Activated T-cell treated with anti-CD3 and anti-CD28 coated beads, Interleukin-2, amount 50 U/mL, for 72 hours (primary cell): ENCODE measurements around the gene SRCIN1. TPM values are rescaled to one million over a fixed set of nuclear protein-coding genes. Genes with fewer than 3 reads are reported as not detected.

Experiments
- ATAC-seq, 2 donors: fragments of 150-1000 bp; cut with Tn5 transposase; replicated peaks in 1 of 2; 2 replicates each; pipeline ENCODE4 v1.10.0; 2021; ENCODE audit warnings: moderate library complexity in 2 of 2, mild to moderate bottlenecking in 1 of 2
- DNase-seq, 2 donors: peaks; one replicate each; pipeline ENCODE4 v3.0.0; 2021 to 2022; ENCODE audit warnings: mixed read lengths in 1 of 2
- H3K27ac Mint-ChIP-seq: one replicate; pipeline ENCODE4 v1.8.0; 2022; ENCODE audit warnings: mild to moderate bottlenecking, moderate library complexity, mixed read lengths
- H3K27me3 Mint-ChIP-seq: one replicate; pipeline ENCODE4 v1.8.0; 2022; ENCODE audit warnings: low read depth, mixed read lengths
- H3K36me3 Mint-ChIP-seq, 2 donors: one replicate each; pipeline ENCODE4 v1.8.0; 2022; ENCODE audit warnings: mixed read lengths in 2 of 2, mild to moderate bottlenecking in 1 of 2; ENCODE audit not compliant: insufficient read depth in 2 of 2
- H3K4me1 Mint-ChIP-seq: one replicate; pipeline ENCODE4 v1.8.0; 2022; ENCODE audit warnings: low read depth, mixed read lengths
- H3K4me3 Mint-ChIP-seq, 2 donors: one replicate each; pipeline ENCODE4 v1.8.0; 2022; ENCODE audit warnings: mild to moderate bottlenecking in 2 of 2, mixed read lengths in 2 of 2, moderate library complexity in 2 of 2
- H3K9me3 Mint-ChIP-seq, 2 donors: one replicate each; pipeline ENCODE4 v1.8.0; 2022; ENCODE audit warnings: mixed read lengths in 2 of 2
- total RNA-seq, 2 donors: library from RNA; stranded (reverse); gene quantifications; one replicate each; pipeline ENCODE4 v1.2.3, GENCODE V29; 2022

SRCIN1 gene
- total RNA-seq, 2 donors from 2014 or later: 0.72 to 1.8 TPM

DNA sequence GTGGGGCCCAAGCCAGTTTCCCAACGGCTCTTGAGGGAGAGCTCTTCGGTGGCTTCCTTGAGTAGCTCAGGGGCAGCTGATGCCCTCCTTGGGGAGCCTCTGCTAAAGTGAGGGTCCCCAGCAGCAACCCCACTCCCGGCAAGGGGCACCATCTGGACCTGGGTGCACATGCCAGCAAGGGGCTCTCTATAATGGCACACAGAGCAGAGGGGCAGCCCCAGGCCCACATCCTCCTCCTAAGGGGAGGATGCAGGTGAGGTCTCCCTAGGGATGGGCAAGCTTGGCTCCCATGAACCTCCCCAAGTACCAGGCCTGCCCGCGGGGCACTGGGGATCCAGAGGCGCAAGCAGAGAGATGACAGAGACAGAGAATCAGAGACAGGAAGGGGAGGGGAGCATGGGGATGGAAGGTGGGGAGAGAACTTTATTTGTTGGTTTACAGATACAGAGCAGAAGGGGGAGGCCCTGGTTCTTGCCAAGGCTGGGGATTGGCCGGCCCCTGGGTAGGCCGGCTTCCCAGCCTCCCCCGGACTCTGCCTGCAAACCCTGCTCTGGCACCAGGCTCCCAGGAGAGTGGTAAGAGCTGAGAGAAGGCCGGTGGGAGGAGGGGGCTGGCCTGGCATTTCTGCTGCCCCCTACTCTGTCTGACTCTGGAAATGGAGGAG is 61.4 kb downstream of the SRCIN1 start:
- Mint-ChIP-seq H3K4me1 (no peaks in the 10 kb centered on the region), H3K27ac (no peak overlapping the region), H3K36me3 (no peaks in the 10 kb centered on the region), H3K4me3 (no peak overlapping the region), H3K9me3 (no peaks in the 10 kb centered on the region), H3K27me3 (peaks cover 12% of the 10 kb centered on the region)
- DNase-seq (no peak), ATAC-seq (no peak)

- Mint-ChIP-seq H3K27ac (no peak overlapping the region), H3K4me3 (no peak overlapping the region), H3K9me3 (no peaks in the 10 kb centered on the region)
These were observed 62.2 kb downstream of the SRCIN1 start for GRCh38 chr17:38543403-38544174.

GRCh38 chr17:38542286-38542685 is 63.5 kb downstream of the SRCIN1 start:
- Mint-ChIP-seq H3K27me3 (peaks cover 10% of the 10 kb centered on the region), H3K4me1 (no peaks in the 10 kb centered on the region), H3K4me3 (no peak overlapping the region), H3K27ac (no peak overlapping the region), H3K36me3 (no peaks in the 10 kb centered on the region), H3K9me3 (no peaks in the 10 kb centered on the region)
- DNase-seq: no peak
- ATAC-seq: no peak

More at GRCh38 chr17:38543403-38544174, 62.2 kb downstream of the SRCIN1 start:
- no peaks in the 10 kb centered on the region for H3K4me1 Mint-ChIP-seq
- peaks cover 12% of the 10 kb centered on the region for H3K27me3 Mint-ChIP-seq
- H3K36me3 Mint-ChIP-seq: no peaks in the 10 kb centered on the region
- ATAC-seq: no peak
- DNase-seq: no peak

DNA sequence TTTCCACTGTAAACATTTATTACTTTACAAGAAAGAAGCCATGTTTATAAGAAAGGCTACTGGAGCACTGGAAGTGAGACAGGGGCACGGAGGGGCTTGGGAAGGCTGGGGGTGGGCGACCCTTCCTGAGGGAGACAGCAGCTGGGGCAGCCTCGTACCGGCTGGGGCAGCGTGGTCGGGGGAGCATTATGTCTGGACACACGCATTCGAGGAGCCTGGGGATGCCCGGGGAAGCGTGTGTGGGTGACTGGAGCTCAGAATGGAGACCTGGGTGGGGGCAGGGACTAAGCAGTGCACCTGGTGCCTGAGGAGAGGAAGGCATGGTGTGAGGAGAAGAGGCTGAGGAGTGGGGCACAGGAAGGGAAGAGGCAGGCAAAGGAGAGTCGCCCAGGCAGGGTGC is 64.5 kb downstream of the SRCIN1 start:
- no peaks in the 10 kb centered on the region for H3K9me3 Mint-ChIP-seq

GRCh38 chr17:38540514-38541045 is 65.2 kb downstream of the SRCIN1 start:
- H3K27me3 Mint-ChIP-seq: peaks cover 7% of the 10 kb centered on the region
- DNase-seq: no peak
- H3K4me3 Mint-ChIP-seq: no peak overlapping the region
- ATAC-seq: no peak
- no peaks in the 10 kb centered on the region for H3K4me1 Mint-ChIP-seq
- H3K36me3 Mint-ChIP-seq: no peaks in the 10 kb centered on the region
- H3K27ac Mint-ChIP-seq: no peak overlapping the region
- H3K9me3 Mint-ChIP-seq: no peaks in the 10 kb centered on the region

More for the DNA sequence above, 64.5 kb downstream of the SRCIN1 start:
- no peak overlapping the region for H3K27ac Mint-ChIP-seq
- H3K4me1 Mint-ChIP-seq: no peaks in the 10 kb centered on the region
- peaks cover 3% of the 10 kb centered on the region for H3K27me3 Mint-ChIP-seq
- ATAC-seq (no peak), DNase-seq (no peak)
- no peaks in the 10 kb centered on the region for H3K36me3 Mint-ChIP-seq
- no peak overlapping the region for H3K4me3 Mint-ChIP-seq

DNA sequence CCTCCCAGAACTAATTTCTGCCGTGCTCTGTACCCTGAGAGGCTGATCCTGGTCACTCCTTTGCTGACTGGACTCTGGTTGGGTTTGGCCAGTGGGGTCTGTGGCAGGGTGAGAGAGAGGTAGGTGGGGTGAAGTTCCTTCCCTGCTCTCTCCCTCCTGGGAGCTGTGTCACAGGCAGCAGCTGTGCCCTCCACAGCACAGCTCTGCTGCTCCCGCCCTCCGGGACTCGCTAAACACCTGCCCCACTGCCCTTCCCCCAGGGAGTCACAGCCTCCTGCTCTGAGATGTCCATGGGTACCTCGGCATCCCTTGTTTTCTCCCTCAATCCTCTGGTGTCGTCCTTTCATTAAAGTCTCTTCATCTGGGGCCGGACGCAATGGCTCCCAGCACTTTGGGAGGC is 66.4 kb downstream of the SRCIN1 start:
- peaks cover 7% of the 10 kb centered on the region for H3K27me3 Mint-ChIP-seq
- no peak for DNase-seq
- H3K4me1 Mint-ChIP-seq: no peaks in the 10 kb centered on the region
- no peaks in the 10 kb centered on the region for H3K9me3 Mint-ChIP-seq
- ATAC-seq: no peak
- H3K36me3 Mint-ChIP-seq: no peaks in the 10 kb centered on the region
- H3K27ac Mint-ChIP-seq: no peak overlapping the region
- no peak overlapping the region for H3K4me3 Mint-ChIP-seq

DNA sequence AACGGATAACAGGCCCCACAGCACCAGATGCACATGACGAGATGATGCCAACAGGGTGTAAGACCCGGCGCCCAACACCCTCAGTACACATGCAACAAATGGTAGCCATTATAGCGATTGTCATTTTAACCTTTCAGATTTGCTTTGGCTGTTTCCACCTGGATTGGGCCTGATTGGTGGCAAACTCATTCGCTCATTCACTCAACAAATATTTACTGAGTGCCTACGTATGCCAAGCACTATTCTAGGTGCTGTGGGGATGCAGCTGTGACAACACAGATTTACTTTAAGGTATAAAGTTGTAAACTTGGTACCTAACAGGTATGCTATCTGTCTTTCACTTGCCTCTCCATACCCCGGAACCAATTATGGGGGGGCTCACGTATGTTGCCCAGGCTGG is 66.8 kb downstream of the SRCIN1 start:
- Mint-ChIP-seq H3K27me3 (peaks cover 7% of the 10 kb centered on the region), H3K9me3 (no peaks in the 10 kb centered on the region), H3K4me3 (no peak overlapping the region), H3K4me1 (no peaks in the 10 kb centered on the region), H3K36me3 (no peaks in the 10 kb centered on the region), H3K27ac (no peak overlapping the region)
- ATAC-seq: no peak
- no peak for DNase-seq

GRCh38 chr17:38536661-38537060 is 69.1 kb downstream of the SRCIN1 start:
- Mint-ChIP-seq H3K36me3 (no peaks in the 10 kb centered on the region), H3K27ac (no peak overlapping the region), H3K9me3 (no peaks in the 10 kb centered on the region), H3K27me3 (peaks cover 14% of the 10 kb centered on the region), H3K4me3 (no peak overlapping the region), H3K4me1 (no peaks in the 10 kb centered on the region)
- ATAC-seq (no peak), DNase-seq (no peak)

DNA sequence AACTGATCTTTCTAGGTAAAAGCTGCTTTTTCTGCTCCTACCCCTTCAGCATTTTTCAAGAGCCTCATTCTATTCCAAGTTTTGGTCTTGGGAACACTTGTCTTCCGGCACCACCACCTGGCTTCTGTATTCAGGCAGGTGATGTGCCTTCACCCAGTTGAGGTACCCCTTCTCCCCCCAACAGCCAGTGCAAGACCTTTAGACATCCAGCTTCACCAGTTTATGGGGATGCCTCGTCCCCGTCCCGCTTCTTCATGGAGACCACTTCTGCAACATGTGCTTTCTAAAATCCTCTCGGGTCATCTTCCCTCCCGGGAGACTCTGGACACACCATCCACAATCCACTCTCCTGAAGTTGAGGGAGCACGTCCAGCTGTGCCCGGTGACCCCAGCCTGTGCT is 69.9 kb downstream of the SRCIN1 start:
- no peaks in the 10 kb centered on the region for H3K36me3 Mint-ChIP-seq
- H3K27me3 Mint-ChIP-seq: peaks cover 15% of the 10 kb centered on the region
- ATAC-seq: no peak
- H3K9me3 Mint-ChIP-seq: no peaks in the 10 kb centered on the region
- H3K4me1 Mint-ChIP-seq: no peaks in the 10 kb centered on the region
- H3K4me3 Mint-ChIP-seq: no peak overlapping the region
- H3K27ac Mint-ChIP-seq: no peak overlapping the region
- DNase-seq: no peak

DNA sequence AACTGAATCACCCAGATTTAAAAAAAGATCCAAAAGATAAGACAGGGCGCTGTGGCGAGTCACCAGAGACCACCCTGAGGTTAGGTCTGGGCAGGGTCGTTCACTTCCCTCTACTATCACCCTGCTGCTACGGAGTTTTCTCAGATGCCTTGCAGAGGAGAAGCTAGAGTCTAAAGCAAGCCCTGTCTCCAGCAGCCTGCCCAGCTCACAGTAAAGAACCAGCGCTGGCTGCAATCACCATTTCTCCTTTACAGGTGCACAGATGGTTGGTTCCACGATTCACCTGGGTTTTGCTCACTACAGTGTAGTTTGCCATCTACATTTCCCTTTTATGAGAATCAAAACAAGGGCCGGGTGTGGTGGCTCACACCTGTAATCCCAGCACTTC is 71.3 kb downstream of the SRCIN1 start:
- Mint-ChIP-seq H3K27ac (no peak overlapping the region), H3K36me3 (no peaks in the 10 kb centered on the region), H3K9me3 (no peaks in the 10 kb centered on the region), H3K4me3 (no peak overlapping the region), H3K27me3 (peaks cover 15% of the 10 kb centered on the region), H3K4me1 (no peaks in the 10 kb centered on the region)
- no peak for DNase-seq
- no peak for ATAC-seq

DNA sequence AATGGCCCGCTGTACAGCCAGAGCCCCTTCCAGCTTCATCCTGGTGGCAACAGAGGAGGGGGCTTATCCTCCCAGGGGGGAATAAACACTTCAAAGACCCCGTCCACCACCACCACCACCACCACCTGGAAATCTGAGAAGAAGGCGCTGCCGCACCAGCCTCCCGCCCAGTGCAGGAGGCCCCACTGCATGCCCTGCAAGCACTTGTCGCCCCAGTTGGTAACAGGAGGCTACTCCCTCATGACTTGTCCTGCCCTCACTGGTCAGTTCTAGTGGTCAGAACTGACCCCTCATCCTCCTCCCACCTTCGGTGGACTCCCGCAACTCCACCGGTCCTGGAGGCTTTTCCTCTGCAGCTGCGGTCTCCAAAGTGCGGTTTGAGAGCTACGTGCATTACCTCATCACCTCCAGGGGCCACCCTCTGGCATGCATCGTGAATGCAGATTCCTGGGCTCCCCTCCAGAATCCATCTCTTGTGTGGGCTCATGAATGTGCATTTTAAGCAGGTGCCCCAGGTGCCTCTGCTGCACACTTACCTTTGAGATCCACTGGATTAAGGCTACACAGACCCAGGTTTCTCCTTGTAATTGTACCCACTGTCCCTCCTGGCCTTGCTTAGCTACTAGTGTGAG is 71.8 kb downstream of the SRCIN1 start:
- Mint-ChIP-seq H3K36me3 (no peaks in the 10 kb centered on the region), H3K9me3 (no peaks in the 10 kb centered on the region), H3K4me1 (no peaks in the 10 kb centered on the region), H3K4me3 (no peak overlapping the region), H3K27me3 (peaks cover 15% of the 10 kb centered on the region), H3K27ac (no peak overlapping the region)
- DNase-seq: no peak
- no peak for ATAC-seq

GRCh38 chr17:38533241-38533640 is 72.5 kb downstream of the SRCIN1 start:
- Mint-ChIP-seq H3K4me1 (peaks cover 5% of the 10 kb centered on the region), H3K27ac (no peak overlapping the region), H3K36me3 (no peaks in the 10 kb centered on the region), H3K9me3 (no peaks in the 10 kb centered on the region), H3K4me3 (no peak overlapping the region), H3K27me3 (peaks cover 18% of the 10 kb centered on the region)
- DNase-seq (no peak), ATAC-seq (no peak)

- Mint-ChIP-seq H3K27me3 (peaks cover 22% of the 10 kb centered on the region), H3K36me3 (no peaks in the 10 kb centered on the region), H3K27ac (no peak overlapping the region), H3K9me3 (no peaks in the 10 kb centered on the region), H3K4me3 (no peak overlapping the region), H3K4me1 (peaks cover 13% of the 10 kb centered on the region)
- DNase-seq: no peak
- ATAC-seq: no peak
These were observed 73.3 kb downstream of the SRCIN1 start for GRCh38 chr17:38532451-38532850.
